Trophoblast cell (in vitro differentiated cells and primary cell): ENCODE measurements around the gene CCDC97.
A peak's percentile ranks its signal among the peaks of the same experiment; 100 is the strongest.

Experiments used
- DNase-seq, 2 donors: peaks; one replicate each; pipeline ENCODE4 v3.0.0-alpha.2; 2016
- H2AFZ ChIP-seq: 2 replicates; pipeline ENCODE4 v1.6.1; 2013; ENCODE audit warnings: low read length, moderate library complexity, mild to moderate bottlenecking; ENCODE audit not compliant: insufficient read depth, poor library complexity
- H2AK5ac ChIP-seq: 2 replicates; pipeline ENCODE4 v1.6.1; 2013; ENCODE audit warnings: mild to moderate bottlenecking, low read length
- H2BK120ac ChIP-seq: 2 replicates; pipeline ENCODE4 v1.6.1; 2013; ENCODE audit warnings: low read length, mild to moderate bottlenecking, moderate library complexity; ENCODE audit not compliant: insufficient read depth, poor library complexity
- H2BK12ac ChIP-seq: 2 replicates; pipeline ENCODE4 v1.6.1; 2013; ENCODE audit warnings: mild to moderate bottlenecking, low read length, moderate library complexity
- H2BK5ac ChIP-seq: 2 replicates; pipeline ENCODE4 v1.6.1; 2013; ENCODE audit warnings: low read length, low read depth, moderate library complexity, mild to moderate bottlenecking; ENCODE audit not compliant: poor library complexity
- H3K14ac ChIP-seq: 2 replicates; pipeline ENCODE4 v1.6.1; 2013; ENCODE audit warnings: mild to moderate bottlenecking, low read length
- H3K18ac ChIP-seq: 2 replicates; pipeline ENCODE4 v1.6.1; 2013; ENCODE audit warnings: mild to moderate bottlenecking, low read length
- H3K23ac ChIP-seq: 2 replicates; pipeline ENCODE4 v1.6.1; 2013; ENCODE audit warnings: low read length
- H3K27ac ChIP-seq: 2 replicates; pipeline ENCODE4 v1.5.1; 2013; ENCODE audit warnings: low read depth, mild to moderate bottlenecking, inconsistent platforms, low read length, moderate library complexity
- H3K27me3 ChIP-seq: 2 replicates; pipeline ENCODE4 v1.6.1; 2013; ENCODE audit warnings: inconsistent platforms, mild to moderate bottlenecking, low read length, moderate library complexity; ENCODE audit not compliant: insufficient read depth
- H3K36me3 ChIP-seq, 2 experiments: 1 replicate in 1 of 2; 2 replicates in 1 of 2; pipeline ENCODE4 v1.6.1; 2013; ENCODE audit warnings: low read length in 2 of 2, mild to moderate bottlenecking in 2 of 2, moderate library complexity in 1 of 2; ENCODE audit not compliant: insufficient read depth in 2 of 2, control insufficient read depth in 1 of 2
- H3K4ac ChIP-seq: 2 replicates; pipeline ENCODE4 v1.6.1; 2013; ENCODE audit warnings: low read depth, mild to moderate bottlenecking, low read length, moderate library complexity
- H3K4me1 ChIP-seq, 2 experiments: 1 replicate in 1 of 2; 2 replicates in 1 of 2; pipeline ENCODE4 v1.6.1; 2013; ENCODE audit warnings: low read length in 2 of 2, mild to moderate bottlenecking in 2 of 2, moderate library complexity in 1 of 2; ENCODE audit not compliant: insufficient read depth in 2 of 2, control insufficient read depth in 1 of 2
- H3K4me2 ChIP-seq: 2 replicates; pipeline ENCODE4 v1.6.1; 2013; ENCODE audit warnings: inconsistent platforms, mild to moderate bottlenecking, low read length, moderate library complexity
- H3K4me3 ChIP-seq: 2 replicates; pipeline ENCODE4 v1.5.1; 2013; ENCODE audit warnings: mild to moderate bottlenecking, low read depth, low read length, inconsistent platforms
- H3K79me1 ChIP-seq: one replicate; pipeline ENCODE4 v1.6.1; 2013; ENCODE audit warnings: low read length
- H3K79me2 ChIP-seq: 2 replicates; pipeline ENCODE4 v1.6.1; 2013; ENCODE audit warnings: low read length, mild to moderate bottlenecking; ENCODE audit not compliant: control insufficient read depth, insufficient read depth, poor library complexity
- H3K9ac ChIP-seq: 2 replicates; pipeline ENCODE4 v1.6.1; 2013; ENCODE audit warnings: mild to moderate bottlenecking, low read length
- H3K9me3 ChIP-seq: 2 replicates; pipeline ENCODE4 v1.6.1; 2013; ENCODE audit warnings: low read depth, mild to moderate bottlenecking, control low read depth, inconsistent platforms, low read length; ENCODE audit not compliant: insufficient read depth
- H4K12ac ChIP-seq: 2 replicates; pipeline ENCODE4 v1.6.1; 2013; ENCODE audit warnings: low read depth, mild to moderate bottlenecking, low read length, moderate library complexity
- H4K8ac ChIP-seq: 2 replicates; pipeline ENCODE4 v1.6.1; 2013; ENCODE audit warnings: low read depth, mild to moderate bottlenecking, low read length, moderate library complexity
- H4K91ac ChIP-seq: one replicate; pipeline ENCODE4 v1.6.1; 2013; ENCODE audit warnings: low read depth, mild to moderate bottlenecking, low read length, moderate library complexity
- WGBS: extraction: QIAGEN DNeasy Blood & Tissue Kit; methylation state at CpG from one replicate; pipeline ENCODE4 v1.1.7; 2013; ENCODE audit warnings: missing lambda C conversion rate; ENCODE audit not compliant: insufficient read length, insufficient coverage; ENCODE audit errors: extremely low coverage; 5-methylcytosine and 5-hydroxymethylcytosine counted together

CCDC97 gene

DNA sequence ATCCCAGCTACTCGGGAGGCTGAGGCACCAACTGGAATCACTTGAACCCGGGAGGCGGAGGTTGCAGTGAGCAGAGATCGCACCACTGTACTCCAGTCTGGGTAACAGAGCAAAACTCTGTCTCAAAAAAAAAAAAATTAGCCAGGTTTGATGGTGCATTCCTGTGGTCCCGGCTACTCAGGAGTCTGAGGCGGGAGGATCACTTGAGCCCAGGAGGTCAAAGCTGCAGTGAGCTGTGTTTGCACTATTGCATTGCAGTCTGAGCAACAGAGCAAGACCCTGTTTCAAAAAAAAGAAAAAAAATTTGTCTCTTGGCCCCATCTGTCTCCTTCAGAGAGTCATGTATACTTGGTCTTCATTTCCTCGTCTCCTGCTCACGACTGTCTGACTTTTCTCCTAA lies 1.6 kb downstream of the CCDC97 start:
- H2AFZ ChIP-seq, result no peak overlapping the region
- H3K4me2 ChIP-seq, result peak overlapping the region; percentile 78
- H2AK5ac ChIP-seq, result no peak overlapping the region
- DNase-seq, result no peak
- H3K27ac ChIP-seq, result no peak overlapping the region
- no peak overlapping the region for H4K91ac ChIP-seq
- peaks cover 30 to 39% of the 10 kb centered on the region in 2 experiments for H3K36me3 ChIP-seq
- H3K79me2 ChIP-seq, result peaks cover 4% of the 10 kb centered on the region
- H3K79me1 ChIP-seq, result peaks cover 8% of the 10 kb centered on the region
- H3K4me3 ChIP-seq, result no peak overlapping the region
- H3K18ac ChIP-seq, result no peak overlapping the region
- H3K4me1 ChIP-seq, result peaks cover 5 to 13% of the 10 kb centered on the region in 2 experiments
- H3K4ac ChIP-seq, result peak overlapping the region; percentile 14
- H2BK120ac ChIP-seq, result no peak overlapping the region
- WGBS, result no CpG with 5 or more reads among the region's 8 CpGs
- H3K9me3 ChIP-seq, result no peaks in the 10 kb centered on the region
- H3K9ac ChIP-seq, result no peak overlapping the region
- H3K27me3 ChIP-seq, result no peaks in the 10 kb centered on the region
- H3K14ac ChIP-seq, result no peak overlapping the region
- H2BK12ac ChIP-seq, result no peak overlapping the region
- no peak overlapping the region for H4K8ac ChIP-seq
- H2BK5ac ChIP-seq, result no peak overlapping the region
- H3K23ac ChIP-seq, result no peak overlapping the region
- no peak overlapping the region for H4K12ac ChIP-seq

DNA sequence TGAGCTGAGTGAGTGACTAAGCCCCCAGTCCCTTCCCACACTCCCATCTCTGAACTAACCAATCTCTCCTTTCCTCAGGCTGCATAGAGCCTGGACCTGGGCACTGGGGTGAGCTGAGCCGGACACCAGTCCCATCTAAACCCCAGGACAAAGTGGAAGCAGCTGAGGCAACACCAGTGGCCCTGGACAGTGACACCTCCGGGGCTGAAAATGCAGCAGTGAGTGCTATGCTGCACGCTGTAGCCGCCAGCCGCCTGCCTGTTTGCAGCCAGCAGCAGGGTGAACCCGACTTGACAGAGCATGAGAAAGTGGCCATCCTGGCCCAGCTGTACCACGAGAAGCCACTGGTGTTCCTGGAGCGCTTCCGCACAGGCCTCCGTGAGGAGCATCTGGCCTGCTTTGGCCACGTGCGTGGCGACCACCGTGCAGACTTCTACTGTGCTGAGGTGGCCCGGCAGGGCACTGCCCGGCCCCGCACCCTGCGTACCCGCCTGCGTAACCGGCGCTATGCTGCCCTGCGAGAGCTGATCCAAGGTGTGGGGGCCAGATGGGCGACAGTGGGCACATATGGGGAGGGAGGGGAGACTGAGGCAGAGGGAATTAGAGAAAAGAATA lies 6.4 kb downstream of the CCDC97 start:
- Histone ChIP-seq H4K91ac (no peak overlapping the region), H3K9me3 (no peaks in the 10 kb centered on the region), H3K18ac (peak overlapping the region; percentile 37), H4K8ac (no peak overlapping the region), H3K36me3 (peaks cover 55 to 68% of the 10 kb centered on the region in 2 experiments), H3K4ac (no peak overlapping the region), H3K23ac (no peak overlapping the region), H3K4me2 (no peak overlapping the region), H3K9ac (no peak overlapping the region), H3K27ac (no peak overlapping the region), H4K12ac (no peak overlapping the region), H2AK5ac (no peak overlapping the region), H2AFZ (no peak overlapping the region), H3K79me2 (peaks cover 2% of the 10 kb centered on the region), H3K4me1 (peaks cover 18 to 23% of the 10 kb centered on the region in 2 experiments), H2BK12ac (no peak overlapping the region), H2BK5ac (no peak overlapping the region), H3K79me1 (peaks cover 13% of the 10 kb centered on the region), H2BK120ac (no peak overlapping the region), H3K4me3 (no peak overlapping the region), H3K14ac (no peak overlapping the region), H3K27me3 (no peaks in the 10 kb centered on the region)
- no peak for DNase-seq
- no CpG with 5 or more reads among the region's 24 CpGs for WGBS

DNA sequence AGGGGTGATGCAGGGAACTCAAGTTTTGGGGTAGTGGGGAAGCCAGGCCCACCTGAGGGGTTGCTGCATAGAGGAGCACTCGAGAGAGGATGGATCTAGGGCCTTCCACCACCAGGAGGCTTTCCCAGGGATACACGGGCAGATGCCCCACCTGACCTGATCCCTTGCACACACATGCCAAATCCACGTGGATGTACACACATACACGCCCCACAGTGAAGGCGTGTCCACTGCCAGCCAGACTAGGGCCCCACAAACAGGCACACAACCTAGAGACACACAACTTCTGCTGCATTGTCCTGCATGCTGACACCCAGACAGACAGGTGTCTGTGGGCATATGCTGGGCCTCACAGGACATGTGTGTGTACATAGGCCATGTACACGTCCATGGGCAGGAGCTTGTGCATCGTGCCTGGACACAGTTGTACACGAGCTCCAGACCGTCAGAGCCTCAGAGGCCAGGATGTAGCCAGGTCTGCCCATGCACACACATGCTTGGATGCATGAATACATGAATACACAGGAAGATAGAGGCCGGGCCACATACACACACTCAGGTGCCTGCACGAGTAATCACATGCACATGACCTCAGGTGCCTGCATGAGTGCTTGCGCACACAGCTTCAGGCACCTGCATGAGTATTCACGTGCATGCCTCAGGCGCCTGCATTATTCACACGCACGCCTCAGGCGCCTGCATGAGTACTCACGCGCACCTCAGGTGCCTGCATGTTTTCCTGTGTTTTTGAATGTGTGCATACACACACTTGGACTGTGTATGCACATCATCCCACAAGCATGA lies 8.9 kb downstream of the CCDC97 start:
- Histone ChIP-seq H3K27me3 (no peaks in the 10 kb centered on the region), H3K9me3 (no peaks in the 10 kb centered on the region), H2AFZ (no peak overlapping the region), H3K36me3 (peaks cover 49 to 58% of the 10 kb centered on the region in 2 experiments), H3K4ac (no peak overlapping the region), H3K4me1 (peaks cover 41 to 47% of the 10 kb centered on the region in 2 experiments), H2BK12ac (no peak overlapping the region), H2BK5ac (no peak overlapping the region), H3K23ac (no peak overlapping the region), H3K79me1 (peaks cover 36% of the 10 kb centered on the region), H3K18ac (no peak overlapping the region), H3K27ac (no peak overlapping the region), H3K79me2 (peaks cover 8% of the 10 kb centered on the region), H2BK120ac (no peak overlapping the region), H3K9ac (no peak overlapping the region), H3K4me3 (no peak overlapping the region), H4K91ac (no peak overlapping the region), H4K8ac (no peak overlapping the region), H4K12ac (no peak overlapping the region), H3K4me2 (no peak overlapping the region), H3K14ac (no peak overlapping the region), H2AK5ac (no peak overlapping the region)
- no CpG with 5 or more reads among the region's 19 CpGs for WGBS
- peak; percentile 96 to 100 for DNase-seq

DNA sequence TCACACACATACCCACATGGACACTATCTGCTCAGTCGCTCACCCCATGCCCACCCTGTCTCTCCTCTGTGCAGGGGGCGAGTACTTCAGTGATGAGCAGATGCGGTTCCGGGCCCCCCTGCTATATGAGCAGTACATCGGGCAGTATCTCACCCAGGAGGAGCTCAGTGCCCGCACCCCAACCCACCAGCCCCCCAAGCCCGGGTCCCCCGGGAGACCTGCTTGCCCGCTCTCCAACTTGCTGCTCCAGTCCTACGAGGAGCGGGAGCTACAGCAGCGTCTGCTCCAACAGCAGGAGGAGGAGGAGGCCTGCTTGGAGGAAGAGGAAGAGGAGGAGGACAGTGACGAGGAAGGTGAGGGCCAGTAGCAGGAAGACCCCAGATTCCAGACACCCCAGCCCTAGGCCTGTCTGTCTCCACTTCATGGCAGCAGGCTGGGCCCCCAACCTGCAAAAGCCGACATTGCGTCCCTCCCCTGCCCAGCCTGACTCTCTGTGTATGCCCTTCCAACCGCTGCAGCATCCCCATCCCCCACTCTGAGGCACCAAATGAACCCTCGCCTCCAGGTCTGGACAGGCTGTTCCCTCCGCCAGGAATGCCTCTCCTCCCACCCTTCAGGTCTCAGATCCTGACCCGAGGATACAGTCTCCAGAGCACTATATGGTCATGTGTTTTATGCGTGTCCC lies 9.7 kb downstream of the CCDC97 start:
- no peak overlapping the region for H4K8ac ChIP-seq
- H4K12ac ChIP-seq, result no peak overlapping the region
- DNase-seq, result peak in 1 of 2 donors; percentile 44
- H3K4ac ChIP-seq, result no peak overlapping the region
- peaks cover 48 to 57% of the 10 kb centered on the region in 2 experiments for H3K36me3 ChIP-seq
- H3K27ac ChIP-seq, result peak overlapping the region; percentile 38
- H3K79me2 ChIP-seq, result peaks cover 12% of the 10 kb centered on the region
- H3K27me3 ChIP-seq, result no peaks in the 10 kb centered on the region
- H3K9me3 ChIP-seq, result no peaks in the 10 kb centered on the region
- no peak overlapping the region for H3K4me3 ChIP-seq
- no peak overlapping the region for H3K18ac ChIP-seq
- no peak overlapping the region for H2AK5ac ChIP-seq
- peaks cover 48 to 54% of the 10 kb centered on the region in 2 experiments for H3K4me1 ChIP-seq
- H2BK120ac ChIP-seq, result no peak overlapping the region
- peak overlapping the region; percentile 99 for H4K91ac ChIP-seq
- no peak overlapping the region for H2AFZ ChIP-seq
- H2BK5ac ChIP-seq, result no peak overlapping the region
- no peak overlapping the region for H3K9ac ChIP-seq
- no CpG with 5 or more reads among the region's 20 CpGs for WGBS
- no peak overlapping the region for H3K4me2 ChIP-seq
- peak overlapping the region; percentile 29 for H2BK12ac ChIP-seq
- peaks cover 43% of the 10 kb centered on the region for H3K79me1 ChIP-seq
- no peak overlapping the region for H3K23ac ChIP-seq
- H3K14ac ChIP-seq, result no peak overlapping the region
